HG02943 (cell line): Measurements from ENCODE around the gene EN2.

Experiments
- ATAC-seq: cut with Tn5 transposase; IDR thresholded peaks from one replicate; pipeline ENCODE4 v1.9.1; 2021; ENCODE audit warnings: mild to moderate bottlenecking, low read depth, moderate library complexity; ENCODE audit not compliant: unreplicated experiment

EN2 gene

DNA sequence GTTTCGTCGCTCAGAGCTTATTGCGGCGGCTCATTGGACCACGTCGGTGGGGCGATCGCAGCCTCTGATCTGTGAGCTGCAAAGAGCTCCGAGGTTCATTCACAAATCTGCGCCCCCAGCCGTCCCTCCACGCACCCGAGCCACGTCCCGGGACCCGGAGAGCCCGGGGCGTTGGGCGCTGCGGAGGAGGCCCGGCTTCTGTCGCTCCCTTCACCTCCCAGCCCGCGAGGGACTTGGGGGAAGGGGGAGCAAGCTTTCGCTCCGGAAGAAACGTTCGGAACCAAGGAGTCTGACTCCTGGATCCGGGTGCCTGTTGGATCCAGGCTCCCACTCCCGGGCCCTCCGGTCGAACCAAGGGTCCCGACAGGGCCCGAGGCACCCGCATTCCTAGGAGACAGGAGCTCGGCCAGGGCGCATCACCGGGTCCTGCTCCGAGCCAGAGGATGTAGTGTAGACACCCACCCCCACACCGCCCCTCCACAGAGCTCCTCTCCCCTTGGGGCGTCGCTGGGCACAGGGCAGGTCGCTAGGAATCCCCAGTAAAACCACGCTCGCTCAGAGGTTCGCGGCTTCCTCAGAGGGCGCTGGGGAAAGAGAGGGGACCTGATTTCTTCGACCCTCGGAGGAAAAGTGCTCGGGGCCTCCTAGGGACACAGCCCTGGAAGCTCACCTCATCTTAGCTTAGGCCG lies 7.9 kb upstream of the EN2 start:
- ATAC-seq = no peak

DNA sequence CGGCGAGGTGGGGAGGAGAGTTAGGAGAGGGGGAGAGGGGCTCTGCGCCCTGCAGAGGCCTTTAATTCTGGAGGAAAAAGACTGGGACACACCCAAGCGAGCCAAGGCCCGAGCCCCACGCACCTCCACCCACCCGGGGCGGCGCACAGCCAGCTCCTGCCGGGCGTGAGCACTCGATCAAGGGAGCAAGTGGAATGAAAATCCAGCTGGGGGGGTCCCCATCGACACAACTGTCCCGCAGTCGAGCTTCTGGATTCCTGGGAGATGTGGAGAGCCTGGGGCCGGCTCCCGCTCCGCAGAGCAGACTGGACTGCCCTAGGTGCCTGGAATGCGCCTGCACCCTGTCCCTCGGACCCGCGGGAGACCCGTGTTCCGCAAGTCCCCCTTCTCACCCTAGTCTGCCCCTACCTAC lies 7.4 kb upstream of the EN2 start:
- no peak for ATAC-seq

DNA sequence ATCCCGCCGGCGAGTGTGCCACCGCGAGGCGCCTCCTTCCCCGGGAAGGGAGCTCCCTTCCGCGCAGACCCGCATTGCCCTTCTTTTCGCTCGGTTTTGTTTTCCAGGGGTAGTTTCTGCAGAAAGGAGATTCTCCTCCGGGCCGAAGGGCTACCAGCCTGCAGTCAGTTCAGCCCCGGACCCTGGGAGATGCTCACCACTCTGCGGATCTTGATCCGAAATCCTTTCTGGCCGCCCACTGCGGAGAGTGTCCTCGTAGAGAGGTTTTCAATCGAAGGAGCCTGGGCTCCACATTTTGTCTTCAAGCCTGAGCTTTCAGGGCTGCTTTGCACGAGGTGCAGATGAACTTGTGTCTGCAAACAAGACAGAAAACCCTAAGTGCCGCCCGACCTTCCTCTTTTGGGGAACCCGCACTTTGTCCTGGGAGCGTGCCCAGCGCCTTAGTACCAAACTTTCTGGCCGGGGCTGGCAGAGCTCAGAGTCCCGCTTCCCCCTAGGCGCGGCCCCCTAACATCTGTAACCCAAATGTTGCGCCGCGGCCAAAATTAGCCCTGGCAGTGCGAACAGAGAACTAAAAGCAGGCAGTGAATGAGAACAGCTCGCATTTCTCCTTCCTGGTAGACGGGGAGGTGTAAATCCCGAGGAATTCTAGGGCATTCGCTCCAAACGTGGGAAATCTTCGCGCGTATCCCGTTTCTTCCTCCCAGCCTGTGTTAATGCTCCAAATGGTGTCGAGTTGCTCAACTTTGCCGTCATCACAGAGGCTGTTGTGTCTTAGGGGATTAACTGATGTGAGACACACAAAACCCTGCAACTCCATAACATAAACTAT lies 6.7 kb upstream of the EN2 start:
- ATAC-seq = no peak

DNA sequence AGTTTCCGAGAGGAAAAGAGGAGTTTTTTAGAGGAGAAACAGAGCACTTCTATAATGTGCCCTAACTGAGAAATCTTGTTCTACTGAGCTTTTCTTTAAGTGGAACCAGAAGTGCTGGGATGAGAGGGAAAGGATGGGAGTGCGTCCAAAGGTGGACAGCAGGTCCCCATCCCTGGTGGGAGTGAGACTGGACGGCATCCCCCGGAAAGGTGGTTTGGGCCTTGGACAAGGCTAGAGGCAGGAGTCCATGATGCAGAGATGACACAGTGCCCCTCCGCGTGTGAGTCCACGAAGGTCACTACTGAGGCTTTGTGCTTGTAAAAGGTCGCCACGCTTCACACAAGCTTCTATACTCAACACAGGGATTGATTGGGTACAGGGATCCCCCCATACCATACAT lies 6.1 kb upstream of the EN2 start:
- no peak for ATAC-seq

DNA sequence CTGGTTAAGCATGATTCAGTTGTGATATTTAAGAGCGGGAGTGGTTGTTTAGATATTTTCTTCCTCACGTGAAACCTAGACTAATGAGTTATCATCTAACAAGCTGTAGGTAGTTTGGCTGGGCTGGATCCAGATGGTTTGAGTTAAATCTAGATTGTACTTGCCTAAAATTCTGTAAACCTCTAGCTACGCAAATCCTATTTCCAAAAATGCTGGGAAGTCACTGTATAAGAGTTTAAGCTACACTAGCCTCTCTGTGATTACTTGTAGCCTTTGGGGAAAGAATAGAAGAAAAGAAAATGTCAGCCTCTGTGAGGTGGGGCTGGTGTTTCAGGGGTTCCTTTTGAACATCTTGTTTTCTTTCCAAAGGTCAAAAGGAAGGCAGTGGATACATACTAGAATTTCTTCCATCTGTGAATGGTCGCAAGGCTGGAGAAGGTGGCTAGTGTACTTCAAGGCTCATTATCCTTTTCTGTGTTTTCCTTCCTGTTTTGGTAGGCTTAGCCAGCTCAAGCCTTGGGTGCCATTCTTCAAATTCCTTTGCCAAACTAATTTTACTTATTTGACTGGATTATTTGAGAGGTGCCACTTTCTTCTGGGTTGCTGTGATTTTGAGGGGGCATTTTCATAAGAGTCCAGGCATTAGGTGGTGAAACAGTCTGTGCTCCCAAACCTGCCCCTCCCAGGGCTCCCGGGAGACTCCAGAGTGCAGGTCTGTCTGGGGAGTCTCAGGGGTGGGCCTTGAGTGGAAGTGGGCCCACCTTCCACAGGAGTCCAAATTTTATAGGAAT lies 5.2 kb upstream of the EN2 start:
- ATAC-seq = no peak

DNA sequence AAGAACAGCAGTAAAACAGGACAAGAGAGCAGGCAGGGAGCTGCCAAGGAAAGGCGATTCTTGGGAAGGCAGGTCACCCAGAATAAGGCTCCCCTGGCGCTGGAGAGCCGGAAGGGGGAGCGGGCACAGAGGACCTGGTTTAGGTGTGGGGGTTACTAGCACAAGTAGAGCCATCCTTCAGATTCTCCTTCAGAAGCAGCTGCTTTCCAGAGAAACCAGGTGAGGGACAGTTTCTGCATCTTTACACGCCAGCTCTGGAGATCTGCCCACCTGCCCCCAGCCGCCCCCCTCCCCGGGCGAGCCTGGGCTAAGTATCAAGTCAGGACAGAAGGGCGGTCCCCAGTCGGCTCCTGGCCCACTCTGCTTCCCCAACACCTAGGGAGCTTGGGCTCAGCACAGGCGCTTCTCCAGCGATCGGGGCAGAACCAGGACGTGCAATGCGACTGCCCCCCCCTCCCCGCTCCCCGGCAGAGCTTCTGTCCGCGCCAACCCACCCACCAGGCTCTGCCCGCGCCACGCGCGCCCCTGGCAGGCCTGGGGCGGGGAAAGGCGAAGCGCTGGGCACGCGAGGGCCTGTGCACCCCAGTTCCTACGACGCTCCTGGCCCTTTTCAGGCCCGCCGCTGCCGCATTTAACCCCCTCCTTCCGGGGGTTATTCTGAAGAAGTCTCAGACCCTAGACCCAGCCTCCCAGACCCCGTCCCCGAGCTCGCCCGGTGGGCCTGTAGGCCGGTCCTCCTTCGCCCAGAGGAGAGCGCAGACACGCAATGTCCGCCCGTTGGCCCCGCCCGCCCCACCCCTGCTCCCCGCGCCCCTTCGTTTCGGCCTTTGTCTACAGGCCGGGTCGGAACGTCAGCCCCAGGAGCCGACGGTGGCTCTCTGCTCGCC lies 4.4 kb upstream of the EN2 start:
- ATAC-seq = no peak

DNA sequence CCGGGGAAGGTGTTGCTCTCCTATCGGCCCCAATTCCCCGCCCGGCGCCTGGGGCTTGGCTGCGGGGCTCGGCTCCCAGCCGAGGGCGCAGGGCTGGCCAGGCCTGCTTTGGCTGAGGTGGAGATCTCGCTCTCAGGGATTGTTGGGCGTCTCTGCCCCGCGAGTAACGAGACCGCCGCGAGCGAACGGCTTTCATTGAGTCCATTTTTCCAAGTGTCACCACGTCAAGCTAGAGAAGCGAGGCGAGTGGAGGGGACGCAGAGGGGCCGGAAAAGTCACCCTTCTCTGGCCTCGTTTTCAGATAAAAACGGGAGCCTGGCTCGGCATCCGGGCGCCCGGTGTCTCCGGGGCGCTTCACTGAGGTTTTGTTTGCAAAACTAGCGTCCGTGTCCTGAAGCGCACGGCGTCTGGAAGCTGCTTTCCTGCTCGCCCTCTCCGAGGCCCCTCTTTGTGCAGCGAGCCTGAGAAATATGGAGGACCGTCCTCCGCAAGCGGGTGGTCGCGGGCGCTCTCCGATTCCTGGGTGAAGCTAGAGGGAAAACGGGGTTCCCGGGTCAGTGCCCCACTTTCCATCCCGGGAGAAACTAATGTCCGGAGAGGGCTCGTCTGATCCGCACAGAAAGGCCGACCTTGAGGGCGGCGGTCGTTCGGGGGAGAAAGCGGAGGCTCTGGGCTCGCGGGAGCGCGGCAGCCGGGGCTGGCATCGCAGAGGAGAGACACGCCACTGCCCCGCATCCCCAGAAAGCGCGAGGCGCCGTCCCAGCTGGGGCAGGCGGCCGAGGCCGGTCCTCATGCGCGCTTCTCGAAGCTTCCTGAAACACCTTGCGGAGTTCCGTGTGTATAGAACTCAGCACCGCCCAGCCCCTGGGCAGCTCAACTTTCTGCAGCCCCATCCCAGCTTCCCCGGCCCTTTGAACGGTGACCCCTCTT lies 3.5 kb upstream of the EN2 start:
- no peak for ATAC-seq

DNA sequence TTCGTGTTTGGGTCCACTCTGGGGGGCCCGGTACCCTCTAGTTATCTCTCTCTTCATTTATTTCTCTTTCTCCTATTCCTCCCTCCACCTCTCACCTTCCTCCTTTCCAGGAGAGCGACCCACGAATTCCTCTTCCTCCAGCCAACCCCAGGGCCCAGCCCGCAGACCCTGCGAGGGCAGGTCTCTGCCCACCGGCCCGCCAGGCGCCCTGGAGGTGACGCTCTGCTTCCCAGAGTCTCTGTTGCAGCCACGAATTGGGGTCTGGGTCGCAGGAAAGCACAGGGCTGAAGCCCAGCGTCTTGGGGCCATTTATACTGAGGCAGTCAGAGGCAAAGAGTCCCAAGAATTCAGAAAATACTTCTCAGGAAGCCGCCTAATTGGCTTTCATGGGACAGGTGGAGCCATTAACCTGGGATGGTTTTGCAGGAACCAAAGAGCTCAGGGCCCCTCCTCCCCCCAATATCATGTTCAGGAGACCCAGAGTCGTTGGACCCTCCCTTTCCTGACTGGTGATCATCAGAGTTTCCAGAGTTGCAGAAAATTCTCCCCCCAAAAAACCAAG lies 2.7 kb upstream of the EN2 start:
- ATAC-seq = no peak

DNA sequence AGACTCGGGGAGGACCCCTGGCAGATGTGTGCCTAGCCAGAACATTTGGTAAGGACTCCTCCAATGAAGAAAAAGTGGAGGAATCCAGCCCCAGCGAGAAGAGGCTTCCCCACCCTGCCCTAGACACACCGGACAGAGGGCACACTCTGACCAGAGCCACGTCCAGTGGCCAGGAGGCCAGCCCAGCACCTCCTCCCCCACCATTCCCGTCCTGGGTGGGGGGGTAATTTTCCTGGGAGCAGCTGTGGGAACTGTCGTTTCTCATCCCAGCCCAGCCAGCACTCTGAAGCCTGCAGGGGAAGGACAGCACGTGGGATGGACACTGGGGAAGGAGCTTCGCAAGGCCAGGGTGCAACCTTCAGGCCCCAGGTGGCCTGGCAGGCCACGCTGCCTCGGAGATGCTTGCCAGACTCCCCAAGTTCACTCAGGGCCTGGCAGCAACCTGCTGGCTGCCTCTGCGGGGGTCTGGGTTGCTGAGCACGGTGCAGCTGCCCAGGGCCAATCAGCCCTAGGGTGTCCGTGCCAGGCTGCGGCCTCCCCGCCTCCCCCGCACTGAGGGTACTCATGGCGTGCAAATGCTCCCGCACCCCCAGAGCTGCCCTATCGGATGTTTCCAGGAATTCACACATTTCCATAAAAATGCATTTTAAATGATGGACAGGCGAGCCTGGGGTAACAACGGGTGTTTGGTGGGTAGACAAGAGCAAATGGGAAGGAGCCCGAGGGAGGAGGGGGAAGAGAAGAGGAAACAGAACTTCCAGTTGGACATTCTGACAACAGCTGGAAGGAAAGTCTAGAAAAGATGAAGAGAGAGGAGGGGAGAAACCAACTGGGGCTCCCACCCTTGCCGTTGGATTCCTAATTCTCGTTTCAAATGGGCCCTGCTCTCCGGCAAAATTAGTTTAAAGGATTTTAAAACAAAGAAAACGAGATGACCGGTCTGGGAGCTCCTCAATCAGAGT lies 1.9 kb upstream of the EN2 start:
- ATAC-seq = no peak

DNA sequence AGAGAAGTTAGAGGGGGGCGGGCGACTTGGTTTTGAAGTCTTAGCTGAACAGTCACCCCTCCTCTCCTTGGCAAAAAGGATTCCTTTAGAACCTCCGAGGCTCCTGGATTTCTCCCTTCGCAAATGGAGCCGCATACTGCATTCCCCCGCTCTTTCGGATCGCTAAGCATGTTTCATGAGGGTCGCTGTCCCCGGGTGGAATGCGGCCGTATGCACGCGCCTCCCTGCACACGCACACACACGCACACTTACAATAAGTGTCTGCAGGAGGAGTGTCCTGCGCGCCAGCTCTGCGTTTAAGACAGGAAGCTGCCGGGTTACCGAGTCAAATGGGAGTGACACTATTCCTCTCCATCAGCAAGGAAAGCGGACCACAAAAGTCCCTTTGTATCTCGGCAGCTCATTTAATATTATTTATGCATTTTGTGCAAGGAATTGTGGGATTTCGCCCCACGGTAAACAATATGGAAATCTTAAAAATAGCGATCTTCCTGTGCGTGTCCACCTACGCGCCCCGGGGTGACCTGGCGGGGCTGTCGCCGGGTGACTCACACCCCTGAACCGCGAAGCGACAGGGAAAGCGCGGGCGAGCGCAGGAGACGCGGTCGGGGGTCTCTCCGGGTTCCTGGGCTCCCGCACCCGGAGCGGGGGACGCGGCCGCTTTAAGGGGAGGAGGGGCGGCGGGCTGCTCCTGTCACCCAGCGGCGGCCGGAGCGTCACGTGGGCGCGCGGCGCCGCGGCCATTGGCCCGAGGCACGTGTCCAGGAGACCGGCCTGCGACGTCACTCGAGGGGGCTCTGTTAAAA lies 988 bp upstream of the EN2 start:
- ATAC-seq = no peak

DNA sequence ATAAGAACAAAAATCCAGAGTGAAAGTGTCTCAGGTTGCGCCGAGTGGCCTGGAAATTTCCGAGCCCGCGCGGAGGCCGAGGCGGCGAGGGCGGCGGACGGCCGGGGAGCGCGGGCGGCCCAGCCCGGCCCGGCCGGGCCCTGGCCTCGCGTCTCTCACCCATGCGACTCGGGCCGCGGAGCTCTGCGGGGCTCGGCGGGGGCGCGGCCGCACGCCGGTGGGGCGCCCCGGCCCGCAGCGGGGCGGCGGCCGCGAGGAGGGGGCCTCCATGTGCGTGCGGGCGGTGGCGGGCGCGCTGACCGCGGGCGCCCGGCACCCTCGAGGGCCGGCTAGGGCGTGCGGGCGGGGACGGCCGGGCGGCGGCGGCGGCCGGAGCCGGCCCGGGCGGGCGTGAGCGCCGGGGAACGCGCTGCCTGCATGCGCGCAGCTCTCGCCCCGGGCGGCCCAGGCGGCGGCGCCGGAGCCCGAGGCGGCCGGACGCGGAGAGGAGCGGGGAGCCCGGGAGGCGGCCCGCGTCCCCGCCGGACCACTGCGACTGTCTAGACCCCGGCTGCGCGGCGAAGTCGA lies 302 bp upstream of the EN2 start:
- no peak for ATAC-seq

DNA sequence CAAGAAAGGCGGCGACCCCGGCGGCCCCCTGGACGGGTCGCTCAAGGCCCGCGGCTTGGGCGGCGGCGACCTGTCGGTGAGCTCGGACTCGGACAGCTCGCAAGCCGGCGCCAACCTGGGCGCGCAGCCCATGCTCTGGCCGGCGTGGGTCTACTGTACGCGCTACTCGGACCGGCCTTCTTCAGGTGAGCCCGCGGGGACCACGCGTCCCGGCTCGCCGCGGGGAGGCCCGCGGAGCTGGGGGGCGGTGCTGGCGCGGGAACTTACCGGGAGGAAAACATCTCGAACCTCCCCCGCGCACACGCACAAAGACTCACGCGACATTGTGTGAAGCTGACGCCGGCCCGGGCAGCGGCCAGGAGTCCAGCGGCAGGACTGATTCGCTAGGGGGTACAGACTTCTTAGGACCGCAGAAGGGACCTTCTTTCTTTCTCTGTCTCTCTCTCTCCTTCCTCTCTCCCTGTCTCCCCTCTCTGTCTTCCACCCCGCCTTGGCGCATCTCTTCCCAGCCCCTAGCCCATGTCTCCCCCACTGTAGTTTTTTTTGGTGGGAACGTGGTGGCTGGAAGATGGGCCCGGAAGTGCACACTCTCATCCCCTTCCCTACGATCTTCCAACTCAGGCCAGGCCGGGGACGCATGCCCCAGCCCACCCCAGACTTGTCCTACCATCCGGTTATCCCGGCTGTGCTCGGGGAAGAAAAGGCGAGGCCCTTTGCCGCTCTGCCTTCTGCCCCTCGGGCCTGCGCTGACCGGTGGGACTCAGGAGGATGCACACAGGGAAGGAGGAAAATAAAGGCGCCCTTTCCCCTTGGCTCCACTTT lies 1.2 kb downstream of the EN2 start:
- no peak for ATAC-seq

DNA sequence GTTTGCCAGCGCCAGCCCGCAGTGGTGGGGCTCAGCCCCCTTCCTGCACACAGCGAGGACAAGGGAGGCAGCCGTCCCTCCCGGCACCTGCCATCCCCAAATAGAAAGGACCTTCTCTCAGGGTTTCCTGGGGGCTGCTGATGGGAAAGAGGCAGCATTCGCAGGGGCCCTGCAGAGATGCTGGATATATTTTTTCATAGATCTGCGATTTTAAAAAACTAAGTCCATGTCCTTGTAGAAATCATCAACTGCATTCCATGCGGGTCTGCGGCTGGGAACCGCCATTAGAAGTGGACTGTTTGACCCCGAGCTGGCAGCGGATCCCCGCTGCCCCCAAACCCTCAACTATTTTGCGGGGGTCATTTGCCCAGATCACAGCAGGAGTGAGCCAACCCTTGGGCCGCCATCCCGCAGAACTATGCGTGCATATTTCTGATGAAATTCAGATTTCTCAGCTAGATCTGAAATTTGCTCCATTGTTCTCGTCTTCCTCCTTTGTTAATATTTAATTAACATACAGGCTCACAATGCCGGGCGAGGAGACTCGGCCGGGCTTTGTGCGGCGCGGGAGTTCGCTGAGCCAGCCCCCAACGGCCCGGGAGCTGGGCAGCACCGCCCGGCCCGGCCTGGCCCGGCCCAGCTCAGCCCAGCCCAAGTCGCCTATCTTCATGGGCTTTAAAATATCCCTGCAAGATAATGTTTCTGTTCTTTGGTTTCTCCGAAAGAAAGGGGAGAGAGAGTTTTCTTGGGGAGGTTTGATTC lies 2.0 kb downstream of the EN2 start:
- no peak for ATAC-seq

DNA sequence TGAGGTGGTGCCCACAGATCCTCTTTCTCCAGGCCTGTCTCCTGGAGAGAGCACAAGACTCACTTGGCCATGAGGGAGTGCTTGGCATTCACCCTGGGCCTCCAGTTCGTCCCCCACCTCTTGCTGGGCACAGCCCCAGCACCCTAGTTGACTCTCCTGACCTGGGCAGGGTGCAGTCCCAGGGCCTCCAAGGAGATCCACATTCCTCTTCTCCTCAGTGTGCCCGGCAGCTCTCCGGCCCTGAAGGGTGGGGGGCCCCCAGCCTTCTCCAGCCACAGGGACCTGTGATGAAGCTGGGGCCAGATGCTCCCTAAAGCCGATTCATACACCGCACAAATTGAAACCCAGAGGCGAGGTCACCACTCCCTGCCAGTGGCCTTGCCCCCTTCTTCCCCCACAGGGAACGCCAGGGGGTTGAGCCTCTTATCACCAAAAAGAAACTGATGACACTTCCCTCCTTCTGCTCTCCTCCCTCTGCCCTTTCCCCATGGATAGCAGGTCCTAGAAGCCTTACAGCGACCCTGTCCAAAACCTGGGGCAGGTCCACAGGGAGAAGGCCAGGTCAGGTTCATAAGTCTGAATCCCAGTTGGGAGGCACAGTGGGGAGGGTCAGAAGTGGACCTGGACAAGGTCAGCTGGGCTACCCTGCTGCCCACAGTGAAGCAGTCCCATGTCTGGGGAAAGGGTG lies 3.1 kb downstream of the EN2 start:
- ATAC-seq = no peak

DNA sequence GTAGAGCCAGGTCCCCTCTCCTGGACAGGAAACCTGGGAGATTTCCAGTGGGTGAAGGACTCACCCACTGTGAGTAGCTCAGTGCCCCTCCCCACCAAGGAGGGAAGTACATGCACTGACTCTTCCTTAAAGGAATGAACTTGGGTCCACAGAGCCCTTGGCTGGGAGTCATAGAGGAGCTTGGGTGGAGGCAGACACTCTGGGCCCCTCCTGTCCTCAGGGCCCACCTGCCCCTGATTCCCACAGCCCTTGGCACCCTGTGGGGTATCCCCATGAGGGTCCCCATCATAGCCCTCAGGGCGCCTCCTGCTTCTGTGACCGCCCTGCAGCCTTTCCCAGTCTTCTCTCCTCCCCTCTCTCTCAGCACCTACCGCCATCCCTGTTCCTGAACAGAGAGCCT lies 3.7 kb downstream of the EN2 start:
- no peak for ATAC-seq
